H9 (cell line): Measurements from ENCODE around the gene TAOK3. TPM values are rescaled to one million over a fixed set of nuclear protein-coding genes. Genes with fewer than 3 reads are reported as not detected.

ENCODE experiments used
- DNase-seq: peaks from one replicate; pipeline ENCODE4 v3.0.0-alpha.2; 2017
- H2AFZ ChIP-seq: one replicate; pipeline ENCODE4 v1.6.1; 2013; ENCODE audit warnings: mild to moderate bottlenecking, low read length, control low read depth, moderate library complexity
- H2AK5ac ChIP-seq: 2 replicates; pipeline ENCODE4 v1.6.1; 2013; ENCODE audit warnings: low read length, control low read depth, mixed read lengths; ENCODE audit not compliant: insufficient read length
- H2BK120ac ChIP-seq: one replicate; pipeline ENCODE4 v1.6.1; 2013; ENCODE audit warnings: low read depth, mild to moderate bottlenecking, low read length, control low read depth, inconsistent platforms; ENCODE audit not compliant: poor library complexity, severe bottlenecking
- H2BK12ac ChIP-seq: 2 replicates; pipeline ENCODE4 v1.6.1; 2013; ENCODE audit warnings: low read length, control low read depth, mixed read lengths, low read depth; ENCODE audit not compliant: insufficient read length
- H2BK15ac ChIP-seq: 2 replicates; pipeline ENCODE4 v1.6.1; 2013; ENCODE audit warnings: low read depth, low read length, control low read depth
- H2BK20ac ChIP-seq: one replicate; pipeline ENCODE4 v1.6.1; 2013; ENCODE audit warnings: low read depth, mild to moderate bottlenecking, low read length, control low read depth, inconsistent platforms; ENCODE audit not compliant: poor library complexity, severe bottlenecking
- H2BK5ac ChIP-seq: 2 replicates; pipeline ENCODE4 v1.6.1; 2013; ENCODE audit warnings: low read length, control low read depth, mixed read lengths; ENCODE audit not compliant: insufficient read length
- H3K14ac ChIP-seq: 2 replicates; pipeline ENCODE4 v1.6.1; 2013; ENCODE audit warnings: low read length, control low read depth; ENCODE audit not compliant: insufficient read depth
- H3K18ac ChIP-seq: 2 replicates; pipeline ENCODE4 v1.6.1; 2013; ENCODE audit warnings: low read depth, mild to moderate bottlenecking, mixed read lengths, low read length, control low read depth; ENCODE audit not compliant: insufficient read length
- H3K23ac ChIP-seq: 2 replicates; pipeline ENCODE4 v1.6.1; 2013; ENCODE audit warnings: low read length, control low read depth, mixed read lengths, low read depth; ENCODE audit not compliant: insufficient read length
- H3K23me2 ChIP-seq: 2 replicates; pipeline ENCODE4 v1.6.1; 2013; ENCODE audit warnings: low read depth, mild to moderate bottlenecking, mixed read lengths, low read length, control low read depth; ENCODE audit not compliant: insufficient read length, poor library complexity, severe bottlenecking
- H3K27ac ChIP-seq: 2 replicates; pipeline ENCODE4 v1.5.1; 2013; ENCODE audit warnings: low read length, control low read depth, mixed read lengths, low read depth; ENCODE audit not compliant: insufficient read length
- H3K27me3 ChIP-seq: 2 replicates; pipeline ENCODE4 v1.6.1; 2013; ENCODE audit warnings: low read length, control low read depth, inconsistent platforms; ENCODE audit not compliant: insufficient read depth
- H3K4ac ChIP-seq: 2 replicates; pipeline ENCODE4 v1.6.1; 2013; ENCODE audit warnings: low read depth, mild to moderate bottlenecking, control low read depth, inconsistent platforms, low read length, moderate library complexity
- H3K4me1 ChIP-seq: 2 replicates; pipeline ENCODE4 v1.6.1; 2013; ENCODE audit warnings: low read length, control low read depth, inconsistent platforms; ENCODE audit not compliant: insufficient read depth
- H3K4me2 ChIP-seq: 2 replicates; pipeline ENCODE4 v1.6.1; 2013; ENCODE audit warnings: low read length, control low read depth, mixed read lengths; ENCODE audit not compliant: insufficient read length, insufficient read depth
- H3K56ac ChIP-seq: 2 replicates; pipeline ENCODE4 v1.6.1; 2013; ENCODE audit warnings: low read depth, mild to moderate bottlenecking, mixed read lengths, low read length, control low read depth; ENCODE audit not compliant: insufficient read length
- H3K79me1 ChIP-seq: 2 replicates; pipeline ENCODE4 v1.6.1; 2013; ENCODE audit warnings: low read depth, mild to moderate bottlenecking, moderate library complexity, low read length, control low read depth, inconsistent platforms; ENCODE audit not compliant: insufficient read depth, poor library complexity, severe bottlenecking
- H3K79me2 ChIP-seq: 2 replicates; pipeline ENCODE4 v1.6.1; 2013; ENCODE audit warnings: low read length, control low read depth, inconsistent platforms; ENCODE audit not compliant: insufficient read depth
- H3K9ac ChIP-seq: 2 replicates; pipeline ENCODE4 v1.6.1; 2013; ENCODE audit warnings: low read length, control low read depth, mixed read lengths; ENCODE audit not compliant: insufficient read length; ENCODE audit errors: extremely low read depth
- H3K9me3 ChIP-seq: one replicate; pipeline ENCODE4 v1.6.1; 2013; ENCODE audit warnings: low read depth, low read length, inconsistent platforms; ENCODE audit not compliant: control insufficient read depth
- H3T11ph ChIP-seq: one replicate; pipeline ENCODE4 v1.6.1; 2013; ENCODE audit warnings: mild to moderate bottlenecking, low read length, control low read depth, inconsistent platforms
- H4K20me1 ChIP-seq: one replicate; pipeline ENCODE4 v1.6.1; 2013; ENCODE audit not compliant: control insufficient read depth, insufficient read length, insufficient read depth
- H4K5ac ChIP-seq: 2 replicates; pipeline ENCODE4 v1.6.1; 2013; ENCODE audit warnings: low read depth, mild to moderate bottlenecking, mixed read lengths, low read length, control low read depth; ENCODE audit not compliant: insufficient read length
- H4K8ac ChIP-seq: replicated peaks from 2 replicates; pipeline ENCODE4 v1.6.1; 2013; ENCODE audit warnings: low read length, control low read depth, mixed read lengths, low read depth; ENCODE audit not compliant: insufficient read length
- H4K91ac ChIP-seq: 2 replicates; pipeline ENCODE4 v1.6.1; 2013; ENCODE audit warnings: low read depth, mild to moderate bottlenecking, moderate library complexity, mixed read lengths, low read length, control low read depth; ENCODE audit not compliant: insufficient read length
- H3K27ac Mint-ChIP-seq, 3 experiments: 2 replicates in 2 of 3; 3 replicates in 1 of 3; pipeline ENCODE4 v1.8.0; 2020 to 2021; ENCODE audit warnings: mixed read lengths in 3 of 3, mild to moderate bottlenecking in 1 of 3, moderate library complexity in 1 of 3
- H3K27me3 Mint-ChIP-seq: 2 replicates; pipeline ENCODE4 v1.8.0; 2021; ENCODE audit warnings: low read depth, mild to moderate bottlenecking, moderate library complexity, mixed read lengths
- H3K36me3 Mint-ChIP-seq, 3 experiments: 2 replicates in 2 of 3; 3 replicates in 1 of 3; pipeline ENCODE4 v1.8.0; 2020 to 2021; ENCODE audit warnings: low read depth in 3 of 3, mixed read lengths in 3 of 3; ENCODE audit not compliant: insufficient read depth in 1 of 3
- H3K4me1 Mint-ChIP-seq, 2 experiments: 2 replicates each; pipeline ENCODE4 v1.8.0; 2020; ENCODE audit warnings: mixed read lengths in 2 of 2
- H3K4me3 Mint-ChIP-seq, 2 experiments: 2 replicates in 1 of 2; 3 replicates in 1 of 2; pipeline ENCODE4 v1.8.0; 2020 to 2021; ENCODE audit warnings: mild to moderate bottlenecking in 2 of 2, mixed read lengths in 2 of 2, moderate library complexity in 1 of 2
- H3K9me3 Mint-ChIP-seq, 2 experiments: 2 replicates in 1 of 2; 3 replicates in 1 of 2; pipeline ENCODE4 v1.8.0; 2020; ENCODE audit warnings: mild to moderate bottlenecking in 2 of 2, mixed read lengths in 2 of 2, moderate library complexity in 1 of 2
- CTCF ChIP-seq: fragments of 200-600 bp; sonication (generic); conservative IDR thresholded peaks from 3 replicates; pipeline ENCODE4 v1.8.0; 2021; ENCODE audit warnings: antibody characterized with exemption, mild to moderate bottlenecking
- WGBS: extraction: QIAGEN DNeasy Blood & Tissue Kit; methylation state at CpG from one replicate; pipeline ENCODE4 v1.1.7; 2013; ENCODE audit warnings: missing lambda C conversion rate, low lambda C conversion rate, mixed read lengths; ENCODE audit not compliant: insufficient read length; ENCODE audit errors: extremely low coverage; 5-methylcytosine and 5-hydroxymethylcytosine counted together
- total RNA-seq: library from RNA; stranded (reverse); gene quantifications from 2 replicates; pipeline ENCODE4 v1.2.1, GENCODE V29; 2021

TAOK3 gene
- total RNA-seq, 1 experiment from 2014 or later = 5.2 TPM

- Histone ChIP-seq H2BK20ac (no peak overlapping the region), H3K56ac (no peak overlapping the region), H3K79me2 (no peaks in the 10 kb centered on the region), H2BK120ac (no peak overlapping the region), H3K27me3 (no peaks in the 10 kb centered on the region), H3K23ac (no peak overlapping the region), H2BK5ac (no peak overlapping the region), H3K79me1 (no peaks in the 10 kb centered on the region), H3K14ac (no peak overlapping the region), H3K9me3 (no peaks in the 10 kb centered on the region), H3K23me2 (no peaks in the 10 kb centered on the region), H4K91ac (no peak overlapping the region), H2BK12ac (no peak overlapping the region), H4K20me1 (no peaks in the 10 kb centered on the region), H2AFZ (no peak overlapping the region), H4K8ac (no peak overlapping the region), H3T11ph (no peak overlapping the region), H3K4me2 (no peak overlapping the region), H3K9ac (no peak overlapping the region), H4K5ac (no peak overlapping the region), H3K4me1 (no peaks in the 10 kb centered on the region), H2BK15ac (no peak overlapping the region), H3K27ac (no peak overlapping the region), H3K18ac (no peak overlapping the region), H3K4ac (no peak overlapping the region), H2AK5ac (no peak overlapping the region)
- H3K27ac Mint-ChIP-seq = no peak overlapping the region
- no CpG with 5 or more reads among the region's 10 CpGs for WGBS
- peaks cover 11 to 21% of the 10 kb centered on the region in 2 experiments for H3K4me1 Mint-ChIP-seq
- no peaks in the 10 kb centered on the region for H3K36me3 Mint-ChIP-seq
- no peaks in the 10 kb centered on the region for H3K27me3 Mint-ChIP-seq
- no peak overlapping the region; a peak in 1 of 5 replicates for H3K4me3 Mint-ChIP-seq
- TF ChIP-seq CTCF = no peak
- no peaks in the 10 kb centered on the region for H3K9me3 Mint-ChIP-seq
- DNase-seq = no peak
Measured at GRCh38 chr12:118188690-118189371, 183.9 kb downstream of the TAOK3 start.
